ENCODE measurements around the gene VLDLR.

Gene VLDLR
- 0.20 to 0.31 reads per million in 2 donors for total RNA-seq

DNA sequence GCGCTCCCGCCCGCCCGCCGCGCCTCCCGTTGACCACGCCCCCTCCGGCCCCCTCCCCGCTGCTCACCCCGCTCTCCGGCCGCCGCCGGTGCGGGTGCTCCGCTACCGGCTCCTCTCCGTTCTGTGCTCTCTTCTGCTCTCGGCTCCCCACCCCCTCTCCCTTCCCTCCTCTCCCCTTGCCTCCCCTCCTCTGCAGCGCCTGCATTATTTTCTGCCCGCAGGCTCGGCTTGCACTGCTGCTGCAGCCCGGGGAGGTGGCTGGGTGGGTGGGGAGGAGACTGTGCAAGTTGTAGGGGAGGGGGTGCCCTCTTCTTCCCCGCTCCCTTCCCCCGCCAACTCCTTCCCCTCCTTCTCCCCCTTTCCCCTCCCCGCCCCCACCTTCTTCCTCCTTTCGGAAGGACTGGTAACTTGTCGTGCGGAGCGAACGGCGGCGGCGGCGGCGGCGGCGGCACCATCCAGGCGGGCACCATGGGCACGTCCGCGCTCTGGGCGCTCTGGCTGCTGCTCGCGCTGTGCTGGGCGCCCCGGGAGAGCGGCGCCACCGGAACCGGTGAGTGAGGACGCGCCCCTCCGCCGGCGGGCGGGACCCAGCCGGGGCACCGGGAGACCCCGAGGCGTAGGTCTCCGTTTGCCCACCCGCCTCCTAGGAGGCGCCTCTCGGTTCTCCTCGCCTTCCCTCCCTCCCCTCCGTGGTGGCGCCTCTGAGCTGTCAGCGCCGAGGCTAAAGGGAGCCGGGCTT, at the start of gene VLDLR:
Gene VLDLR (plus strand): TSS at position 66 of the 739 bp plus-strand sequence. CDS start 403 bp downstream, at position 469.
- peak in 2 of 5 experiments; percentile 1 to 66 for DNase-seq

DNA sequence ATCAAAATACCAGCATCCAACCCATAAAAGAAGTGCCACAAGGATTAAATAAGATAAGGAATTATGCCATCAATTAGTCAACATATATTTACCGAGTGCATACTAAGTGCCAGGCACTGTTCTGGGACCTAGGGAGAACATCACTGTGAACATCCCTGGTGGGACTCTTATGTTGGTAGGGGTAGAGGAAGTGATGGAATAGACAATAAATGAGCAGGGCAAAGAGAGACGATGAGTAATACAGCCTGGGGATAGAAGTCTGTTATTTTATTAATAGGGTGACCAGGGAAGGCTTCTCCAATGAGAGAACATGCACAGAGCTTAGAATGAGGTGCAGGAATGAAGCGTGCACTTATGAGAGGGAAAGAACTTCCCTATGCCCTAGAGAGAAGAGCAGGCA, 47.4 kb upstream of the VLDLR start:
- DNase-seq = no peak

DNA sequence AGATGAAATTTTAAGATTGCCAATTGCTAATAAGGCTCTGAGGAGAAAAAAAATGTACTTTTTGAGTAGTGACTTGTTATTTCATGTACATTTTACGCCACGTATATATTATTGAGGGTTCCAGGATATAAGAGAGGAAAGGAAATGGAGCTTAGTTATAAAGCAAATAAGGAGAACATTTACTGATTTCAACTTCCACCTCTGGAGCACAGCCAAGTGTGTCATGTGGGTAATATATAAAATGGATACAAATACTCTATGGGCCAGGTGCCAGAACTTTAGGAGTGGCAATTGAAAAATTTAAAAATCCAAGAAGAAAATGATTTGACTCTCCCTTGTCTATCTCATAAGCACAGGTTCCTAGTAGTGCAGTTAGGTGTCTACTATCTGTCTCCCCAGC, 45.0 kb upstream of the VLDLR start:
- DNase-seq = no peak

DNA sequence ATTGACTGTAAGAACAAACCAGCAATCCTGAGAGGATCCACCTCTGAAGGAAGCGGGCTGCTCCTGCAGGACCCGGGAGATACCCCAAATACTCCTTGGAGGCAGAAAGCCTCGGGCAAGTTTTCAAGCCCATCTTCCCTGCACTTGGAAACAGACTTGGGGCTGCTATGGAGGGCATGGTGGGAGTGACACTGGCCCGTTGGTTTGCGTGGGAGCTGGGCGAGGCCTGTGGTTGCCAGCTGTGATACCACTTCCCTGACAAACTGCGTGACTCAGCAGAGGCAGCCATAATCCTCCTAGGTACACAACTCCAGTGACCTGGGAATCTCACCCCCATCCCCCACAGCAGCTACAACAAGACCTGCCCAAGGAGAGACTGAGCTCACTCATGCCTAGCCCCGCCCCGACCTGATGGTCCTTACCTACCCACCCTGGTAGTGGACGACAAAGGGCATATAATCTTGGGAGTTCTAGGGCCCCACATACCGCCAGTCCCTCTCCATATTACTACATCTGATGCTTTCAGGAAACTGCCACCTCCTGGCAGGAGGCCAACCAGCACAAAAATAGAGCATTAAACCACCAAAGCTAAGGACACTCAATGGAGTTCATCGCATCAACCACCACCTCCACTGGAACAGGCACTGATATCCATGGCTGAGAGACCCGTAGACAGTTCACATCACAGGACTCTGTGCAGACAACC, 38.1 kb upstream of the VLDLR start:
- no peak for DNase-seq

DNA sequence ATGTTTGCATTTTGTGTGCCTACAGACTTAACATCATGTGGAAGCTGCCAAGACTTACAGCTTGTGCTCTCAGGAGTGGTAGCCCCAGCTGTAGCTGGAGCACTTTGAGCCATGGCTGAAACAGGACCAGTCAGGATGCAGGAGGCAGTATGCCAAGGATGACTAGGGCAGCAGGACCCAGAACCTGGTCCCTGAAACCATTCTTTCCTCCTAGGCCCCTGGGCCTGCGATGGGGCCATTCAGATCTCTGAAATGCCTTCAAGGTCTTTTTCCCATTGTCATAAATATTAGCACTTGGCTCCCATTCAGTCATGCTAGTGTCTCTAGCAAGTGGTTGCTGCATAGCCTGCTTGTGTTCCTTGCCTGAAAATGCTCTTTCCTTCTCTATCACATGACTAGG, 29.6 kb upstream of the VLDLR start:
- no peak for DNase-seq

DNA sequence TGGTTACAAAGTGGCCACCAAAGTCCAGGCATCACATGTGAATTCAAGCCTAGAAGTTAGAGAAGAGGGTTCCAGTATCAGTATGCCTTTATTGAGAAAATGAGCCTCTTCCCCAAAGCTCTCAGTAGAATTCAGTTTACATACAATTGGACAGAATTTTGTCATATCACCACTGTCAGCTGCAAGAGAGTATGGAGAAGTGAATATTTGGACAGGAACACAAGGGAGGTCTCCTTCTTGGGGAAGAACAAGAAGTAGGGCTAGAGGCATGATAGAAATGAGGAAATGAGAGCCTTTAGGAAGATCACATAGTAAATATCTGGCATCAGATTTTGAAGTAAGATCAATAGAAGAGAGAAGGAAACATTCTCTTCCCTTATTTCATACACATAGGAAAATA, 27.8 kb upstream of the VLDLR start:
- no peak for DNase-seq

DNA sequence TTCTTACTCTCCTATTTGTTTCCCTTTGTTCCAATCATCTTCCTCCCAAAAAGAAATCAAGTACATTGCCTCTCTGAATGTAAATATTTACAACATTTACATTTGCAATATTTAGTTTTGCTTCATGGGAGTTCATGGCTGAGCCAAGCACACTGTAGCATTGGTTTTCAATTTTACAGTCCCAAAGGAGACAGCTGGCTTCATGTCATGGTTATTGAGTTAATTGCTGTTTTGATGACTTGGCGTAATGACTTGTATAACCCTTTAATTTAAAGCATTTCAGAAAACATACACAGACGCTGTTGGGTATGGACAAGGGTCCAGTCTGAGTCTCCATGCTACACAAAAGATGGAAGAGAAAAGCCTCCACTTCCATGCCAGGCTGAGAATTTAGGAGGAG, 25.6 kb upstream of the VLDLR start:
- DNase-seq = no peak

DNA sequence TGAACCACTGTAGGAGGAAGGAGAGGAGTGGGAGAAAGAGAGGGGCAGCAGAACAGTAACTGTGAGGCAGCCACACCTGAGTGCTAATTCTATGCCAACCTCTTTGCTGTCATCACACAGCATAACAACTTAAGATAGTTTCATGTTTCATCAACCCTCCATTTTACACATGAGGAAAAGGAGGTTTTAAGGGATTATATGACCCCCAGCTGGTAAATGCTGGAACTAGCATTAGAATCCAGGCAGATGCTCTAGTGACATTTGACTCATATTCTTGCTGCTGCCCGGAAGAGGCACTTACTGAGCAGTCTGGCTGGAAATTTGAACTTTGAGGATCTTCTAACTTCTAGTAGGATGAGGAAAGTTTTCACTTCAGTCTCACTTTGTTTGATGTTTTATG, 24.1 kb upstream of the VLDLR start:
- DNase-seq = no peak

DNA sequence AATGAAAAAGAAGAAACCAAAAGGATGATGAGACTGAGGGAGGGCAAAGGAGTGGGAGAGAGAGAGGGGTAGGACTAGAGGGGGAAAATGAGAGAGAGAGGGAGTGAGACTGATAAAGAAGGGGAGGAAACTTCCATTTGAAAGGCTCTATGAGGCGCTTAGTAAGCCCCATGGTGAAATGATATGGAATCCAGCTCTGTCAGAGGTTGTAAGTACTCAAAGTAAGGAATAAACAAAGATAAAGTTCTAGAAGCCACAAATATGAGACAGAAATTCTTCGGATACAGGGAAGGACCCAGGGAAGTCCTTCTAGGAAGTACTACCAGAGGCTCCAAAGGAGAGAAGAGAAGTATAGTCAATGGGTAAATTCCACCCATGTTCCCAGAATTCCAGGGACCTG, 21.7 kb upstream of the VLDLR start:
- DNase-seq = no peak

DNA sequence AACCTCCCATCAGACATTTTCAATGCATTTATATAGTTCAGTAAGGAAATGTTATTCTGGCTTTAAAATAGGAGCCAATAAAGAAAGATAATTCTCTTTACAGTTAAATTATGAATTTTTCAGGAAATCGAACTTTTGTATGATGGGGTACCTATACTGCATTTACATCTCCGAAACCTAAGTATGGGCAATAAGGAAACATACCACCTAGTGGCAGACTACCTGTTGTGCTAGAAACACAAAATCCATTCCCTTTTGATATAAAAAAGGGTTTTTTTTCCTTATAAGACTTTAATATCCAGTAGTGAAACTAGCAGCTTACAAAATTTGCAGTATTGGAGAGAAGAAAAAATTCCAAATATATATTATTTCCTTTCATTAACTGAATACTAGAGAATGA, 21.3 kb upstream of the VLDLR start:
- no peak for DNase-seq

DNA sequence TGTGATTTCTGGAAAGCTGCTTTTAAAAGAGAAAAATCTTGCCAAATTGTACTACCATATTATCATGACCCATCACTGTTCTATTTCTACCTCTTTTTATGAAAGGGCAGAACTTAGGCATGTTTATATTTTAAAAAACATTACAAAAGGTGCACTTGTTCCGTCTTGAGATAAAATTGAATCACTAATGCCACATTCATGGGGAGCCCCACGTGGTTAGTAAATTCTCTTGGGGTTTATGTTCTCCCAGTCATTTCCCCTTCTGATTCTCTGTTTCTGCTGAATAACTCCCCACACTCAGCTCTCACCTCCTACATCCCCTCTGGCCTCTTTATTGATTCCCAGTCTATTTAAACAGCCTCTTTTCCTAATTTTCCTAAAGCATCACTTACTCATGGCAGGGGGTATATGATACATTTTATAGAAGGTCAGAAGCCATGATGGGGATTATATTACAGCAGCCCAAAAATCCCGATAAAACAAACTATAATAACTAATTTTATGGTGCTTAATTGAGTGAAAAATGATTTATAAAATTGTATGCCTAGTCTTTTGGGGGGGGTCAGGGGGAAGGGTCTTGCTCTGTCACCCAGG, 19.7 kb upstream of the VLDLR start:
- no peak for DNase-seq

DNA sequence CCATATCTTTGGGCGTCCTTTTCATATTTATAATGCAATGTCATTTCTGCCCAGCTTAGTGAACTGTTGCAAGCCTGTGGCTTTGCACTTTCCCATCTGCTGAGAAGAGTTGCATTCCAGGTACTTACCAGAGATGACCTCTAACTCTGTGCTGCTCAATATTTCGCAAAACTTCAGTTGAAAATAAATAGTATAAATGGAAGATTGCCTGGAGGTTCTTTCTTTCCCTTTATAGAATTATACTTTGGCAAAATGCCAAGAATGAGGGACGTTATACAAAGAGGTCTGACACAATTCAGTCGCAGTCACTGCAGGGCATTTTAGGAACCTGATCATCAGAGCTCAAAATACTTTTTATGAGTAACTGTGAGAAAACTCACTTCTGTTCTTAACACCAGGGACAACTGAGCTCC, 18.9 kb upstream of the VLDLR start:
- DNase-seq = no peak

DNA sequence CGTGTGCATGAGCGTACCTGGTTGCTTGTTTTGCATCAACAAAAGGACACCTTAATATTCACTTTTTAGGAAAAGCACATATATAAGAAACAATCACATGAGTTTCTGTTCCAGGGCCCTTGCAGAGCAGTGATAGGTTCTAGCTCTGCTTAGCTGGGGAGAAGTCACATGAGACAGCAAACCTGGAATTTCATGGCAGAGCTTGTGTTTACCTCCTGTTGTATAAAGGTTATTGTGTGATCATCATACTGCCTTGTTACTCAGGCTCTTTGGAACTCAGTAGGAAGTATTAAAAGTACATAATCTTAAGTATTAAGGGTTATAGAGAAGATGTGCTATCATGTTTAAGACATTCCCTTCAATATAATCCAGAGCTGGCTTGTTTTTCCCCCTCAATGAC, 18.0 kb upstream of the VLDLR start:
- DNase-seq = no peak

DNA sequence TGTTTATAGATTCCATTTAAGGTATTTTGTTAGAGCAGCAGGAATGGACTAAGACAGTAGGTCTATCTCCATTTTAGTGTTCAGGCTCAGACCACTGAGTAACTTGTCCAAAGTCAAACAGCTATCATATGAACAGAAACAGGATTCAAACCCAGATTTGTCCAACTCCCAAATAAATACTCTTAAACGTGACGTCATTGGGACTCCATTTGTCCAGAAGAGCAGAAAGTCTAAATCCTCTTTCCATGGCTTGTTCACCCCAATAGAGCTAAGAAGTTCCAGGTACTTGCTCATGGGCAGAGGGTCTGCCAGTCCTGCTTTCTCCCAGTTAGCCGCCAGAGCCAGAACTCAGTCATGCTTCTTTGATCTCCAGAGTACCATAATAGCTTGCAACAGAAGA, 16.3 kb upstream of the VLDLR start:
- DNase-seq = no peak

DNA sequence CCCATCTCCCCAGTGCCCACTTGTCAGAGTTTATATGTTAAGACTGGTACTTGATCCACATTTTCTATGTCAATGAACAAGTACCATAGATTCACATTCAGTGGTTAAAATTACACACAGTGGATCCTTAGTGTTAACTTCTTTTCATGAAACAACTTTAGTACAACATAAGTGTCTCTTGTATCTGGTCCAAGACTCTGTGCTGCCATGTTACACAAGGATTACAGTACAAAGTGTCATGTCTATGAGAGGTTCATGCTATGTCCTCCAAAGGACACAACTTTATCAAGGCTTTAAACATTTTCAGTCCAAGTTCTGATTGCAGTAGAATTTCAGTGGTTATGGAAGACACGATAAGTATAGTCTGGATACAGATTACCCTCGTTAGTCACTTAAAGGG, 13.3 kb upstream of the VLDLR start:
- DNase-seq = no peak

DNA sequence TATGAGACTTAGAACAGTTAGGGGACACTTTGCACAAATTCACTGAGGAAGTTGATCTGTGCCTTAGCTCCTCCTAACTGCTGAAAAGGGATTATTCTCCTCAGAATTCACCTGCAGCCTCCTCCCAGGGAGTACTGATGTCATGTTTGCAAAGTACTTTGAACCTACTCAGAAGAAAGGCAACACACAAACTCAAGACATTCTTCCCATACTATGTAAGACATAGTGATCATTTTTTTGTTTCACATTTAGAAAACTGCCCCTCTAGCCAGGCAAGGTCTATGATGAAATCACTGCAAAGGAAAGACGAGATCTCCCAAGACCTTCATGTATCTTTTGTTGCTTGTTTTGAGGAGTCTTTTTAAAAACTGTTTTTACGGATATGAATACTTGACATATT, 10.6 kb upstream of the VLDLR start:
- no peak for DNase-seq

DNA sequence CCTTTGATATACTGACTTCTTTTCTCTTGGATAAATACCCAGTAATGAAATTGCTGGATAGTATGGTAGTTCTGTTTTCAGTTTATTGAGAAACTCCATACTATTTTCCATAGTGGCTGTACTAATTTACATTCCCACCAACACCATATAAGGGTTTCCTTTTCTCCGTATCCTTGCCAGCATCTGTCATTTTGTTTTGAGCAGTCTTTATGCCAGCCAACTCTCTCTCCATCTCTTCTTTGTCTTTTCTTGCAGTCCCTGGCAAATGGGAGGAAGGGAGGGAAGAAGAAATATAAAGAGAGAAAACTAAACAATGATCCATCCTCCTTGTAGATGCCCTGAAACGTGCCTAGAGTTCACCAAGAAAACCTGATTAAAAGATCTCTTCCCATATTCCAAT, 9.6 kb upstream of the VLDLR start:
- DNase-seq = no peak

DNA sequence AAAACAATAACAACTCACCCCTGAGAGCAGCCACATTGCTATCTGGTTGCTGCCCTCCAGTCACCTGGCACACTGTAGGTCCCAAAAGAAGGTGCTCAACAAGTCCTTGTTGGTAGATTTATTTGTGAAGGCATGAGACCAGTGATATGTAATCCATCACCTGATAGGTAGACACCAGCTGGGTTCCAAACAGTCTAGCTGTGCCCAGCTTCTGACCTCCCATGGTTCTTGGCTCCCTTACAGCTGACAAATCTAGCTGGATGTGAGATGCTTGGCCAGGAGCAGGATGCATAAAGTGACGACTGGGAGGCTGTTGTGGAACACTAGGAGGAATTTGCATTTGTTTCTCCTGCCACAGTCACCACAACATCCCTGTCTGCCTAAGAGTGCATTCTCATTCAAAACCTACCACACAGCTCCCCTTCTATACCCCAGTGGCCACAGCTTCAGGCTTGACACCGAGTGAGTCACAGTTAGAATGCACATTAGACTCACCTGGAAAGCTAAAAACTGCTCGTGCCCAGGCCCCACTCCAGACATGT, 7.8 kb upstream of the VLDLR start:
- no peak for DNase-seq

DNA sequence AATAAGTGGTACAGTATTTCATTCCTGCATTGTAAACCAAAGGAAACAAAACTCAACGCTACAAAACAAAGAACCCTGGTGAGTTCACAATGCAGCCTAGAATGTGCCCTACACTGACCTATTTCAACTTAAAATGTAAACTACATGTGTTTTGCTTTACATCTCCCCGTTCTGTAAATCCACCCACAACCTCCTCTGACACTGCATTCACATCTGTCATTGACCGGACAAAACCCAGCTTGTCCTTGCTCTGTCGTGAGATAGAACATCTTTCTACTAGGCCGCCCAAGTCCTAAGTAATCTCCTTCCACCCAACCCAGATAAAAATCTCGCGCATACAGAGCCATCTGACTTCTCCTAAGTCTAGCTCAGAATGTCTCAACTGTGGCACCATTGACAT, 6.1 kb upstream of the VLDLR start:
- DNase-seq = no peak

DNA sequence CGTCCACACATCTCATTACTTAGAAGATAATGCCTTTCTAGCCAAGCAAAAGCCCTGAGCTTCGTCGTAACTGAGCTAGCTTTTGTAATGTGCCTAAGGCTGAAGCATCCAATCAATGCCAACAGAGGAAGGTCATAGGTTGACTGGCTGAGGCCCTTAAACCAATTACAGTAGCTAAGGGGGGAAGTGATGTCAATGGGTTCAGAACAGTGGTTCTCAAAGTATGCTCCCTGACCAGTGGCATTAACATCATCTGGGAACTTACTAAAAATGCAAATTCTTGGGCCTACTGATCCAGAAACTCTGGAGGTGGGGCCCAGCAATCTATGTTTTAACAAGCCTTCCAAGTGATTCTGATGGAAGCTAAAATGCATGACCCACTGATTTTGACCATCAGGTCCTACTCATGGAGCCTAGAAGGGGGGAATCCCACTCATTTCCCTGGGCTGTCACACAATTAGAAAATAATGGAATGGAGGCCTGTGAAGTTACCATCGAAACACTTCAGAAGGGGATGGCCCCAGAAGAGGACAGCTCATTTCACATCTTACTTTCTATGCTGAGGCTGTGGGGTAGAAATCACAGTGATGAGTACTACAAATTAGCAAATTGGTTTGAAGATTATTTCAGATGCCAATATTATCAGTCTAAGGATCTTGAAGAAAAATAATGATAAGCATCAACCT, 4.8 kb upstream of the VLDLR start:
- peak in 1 of 5 experiments; percentile 6 for DNase-seq

DNA sequence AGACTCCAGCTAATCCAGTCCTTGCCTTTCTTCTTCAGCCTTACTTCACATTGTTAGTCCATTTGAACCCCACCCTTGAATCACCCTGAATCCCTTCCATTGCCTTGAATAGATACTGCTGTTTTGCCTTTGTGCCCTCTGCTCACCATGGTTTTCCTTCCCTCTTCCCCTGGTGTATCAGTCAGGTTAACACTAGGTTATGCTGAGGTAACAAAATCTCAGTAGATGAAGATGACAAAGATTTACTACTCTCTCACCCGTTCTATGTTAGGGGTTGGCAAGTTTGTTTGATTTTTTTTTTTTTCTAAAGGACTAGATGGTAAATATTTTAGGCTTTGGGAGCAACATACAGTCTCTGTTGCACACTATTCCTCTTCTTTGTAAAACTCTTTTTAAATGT, 3.3 kb upstream of the VLDLR start:
- DNase-seq = no peak

DNA sequence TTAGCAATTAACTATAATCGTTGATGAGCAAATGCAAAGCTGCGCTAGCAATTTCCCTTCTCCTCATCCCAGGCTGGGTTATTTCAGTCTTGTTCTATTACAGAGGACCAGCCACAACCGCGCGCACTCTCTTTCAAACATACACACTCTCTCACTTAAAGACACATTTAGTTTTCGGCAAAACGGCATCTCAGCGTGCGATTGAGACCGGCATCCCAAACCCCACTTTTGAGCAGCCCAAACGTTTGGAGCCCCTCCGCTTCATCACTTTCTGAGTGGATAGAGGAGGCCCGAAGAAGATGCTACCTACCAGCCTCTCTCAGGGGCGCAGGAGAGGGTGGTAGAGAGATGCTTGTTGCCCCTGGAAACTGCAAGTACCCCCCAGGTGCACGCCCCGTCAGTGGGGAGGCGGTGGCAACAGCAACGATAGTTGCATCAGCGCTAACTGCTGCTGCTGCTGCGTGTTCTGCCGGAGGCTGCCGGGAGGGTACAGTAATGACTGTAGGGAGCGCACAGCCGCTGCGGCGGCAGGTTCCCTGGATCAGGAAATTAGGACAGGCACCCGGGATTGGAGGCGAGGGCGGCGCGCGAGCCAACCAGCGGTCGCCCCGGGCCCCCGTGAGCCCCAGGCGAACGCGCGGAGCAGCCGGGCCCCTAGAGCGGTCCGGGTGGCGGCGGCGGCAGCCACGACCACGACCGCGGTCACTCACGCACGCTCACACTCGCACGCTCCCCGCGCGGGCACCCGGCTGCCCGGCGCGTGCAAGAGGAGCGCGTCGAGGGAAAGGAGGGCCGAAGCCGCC, 467 bp upstream of the VLDLR start:
- DNase-seq = peak in 3 of 5 experiments; percentile 30 to 77 (median 36)

Measured in T-helper 2 cell (primary cell).